Fibroblast of lung (primary cell): ENCODE data around the gene VSIR. TPM values are rescaled to one million over a fixed set of nuclear protein-coding genes. Genes with fewer than 3 reads are reported as not detected.

ENCODE experiments used
- DNase-seq, 2 donors: peaks; one replicate each; pipeline versions ENCODE4 v3.0.0 to v3.0.0-alpha.2; 2010; ENCODE audit warnings: low read depth in 2 of 2
- H2AFZ ChIP-seq: 2 replicates; pipeline ENCODE4 v1.5.1; 2012; ENCODE audit warnings: low read length, control low read depth, inconsistent platforms
- H3K27ac ChIP-seq: 2 replicates; pipeline ENCODE4 v1.5.1; 2011; ENCODE audit warnings: low read length, control low read depth; ENCODE audit not compliant: insufficient read depth
- H3K27me3 ChIP-seq: 2 replicates; pipeline ENCODE4 v1.5.1; 2011; ENCODE audit warnings: mild to moderate bottlenecking, low read length; ENCODE audit not compliant: control insufficient read depth, insufficient read depth
- H3K36me3 ChIP-seq: 2 replicates; pipeline ENCODE4 v1.5.1; 2011; ENCODE audit warnings: low read length; ENCODE audit not compliant: control insufficient read depth, insufficient read depth
- H3K4me1 ChIP-seq: 2 replicates; pipeline ENCODE4 v1.5.1; 2011; ENCODE audit warnings: low read length; ENCODE audit not compliant: control insufficient read depth, insufficient read depth; ENCODE audit errors: extremely low read depth
- H3K4me2 ChIP-seq: 2 replicates; pipeline ENCODE4 v1.5.1; 2011; ENCODE audit warnings: low read length, control low read depth; ENCODE audit not compliant: insufficient read depth; ENCODE audit errors: extremely low read depth
- H3K4me3 ChIP-seq, 4 experiments: fragments of 200-600 bp in 1 of 4; sonication (generic) in 1 of 4; replicated peaks in 1 of 4; 2 replicates each; pipeline ENCODE4 v1.5.1; 2011 to 2016; ENCODE audit warnings: low read length in 4 of 4, low read depth in 3 of 4, mild to moderate bottlenecking in 3 of 4, control low read depth in 2 of 4, inconsistent platforms in 1 of 4, mixed read lengths in 1 of 4; ENCODE audit not compliant: insufficient read depth in 1 of 4; ENCODE audit errors: control extremely low read depth in 1 of 4
- H3K79me2 ChIP-seq: 2 replicates; pipeline ENCODE4 v1.5.1; 2012; ENCODE audit warnings: mild to moderate bottlenecking, low read length, inconsistent platforms; ENCODE audit not compliant: control insufficient read depth, insufficient read depth
- H3K9ac ChIP-seq: 2 replicates; pipeline ENCODE4 v1.5.1; 2011; ENCODE audit warnings: mild to moderate bottlenecking, low read length, control low read depth; ENCODE audit not compliant: insufficient read depth
- H3K9me3 ChIP-seq: 2 replicates; pipeline ENCODE4 v1.5.1; 2012; ENCODE audit warnings: low read depth, low read length; ENCODE audit not compliant: control insufficient read depth, insufficient read depth
- H4K20me1 ChIP-seq: 2 replicates; pipeline ENCODE4 v1.5.1; 2011; ENCODE audit warnings: low read length; ENCODE audit not compliant: control insufficient read depth, insufficient read depth; ENCODE audit errors: extremely low read depth
- EZH2 ChIP-seq: IDR thresholded peaks from 2 replicates; pipeline ENCODE4 v1.5.1; 2012; ENCODE audit warnings: low read length, control low read depth, mild to moderate bottlenecking; ENCODE audit errors: missing control alignments
- polyA plus RNA-seq, 2 donors: library from polyadenylated mRNA; depleted of rRNA in 1 of 2; stranded (reverse) in 1 of 2; unstranded in 1 of 2; fragments of >200 nt; gene quantifications; 2 replicates each; pipeline ENCODE4 v1.2.1, GENCODE V29; 2011 to 2012; ENCODE audit warnings: missing spikeins in 1 of 2
- total RNA-seq: library from RNA; depleted of rRNA; stranded (reverse); fragments of >200 nt; gene quantifications from 2 replicates; pipeline ENCODE4 v1.2.1, GENCODE V29; 2014
- TF ChIP-seq, protein P1 (sequence below), 2 donors: IDR thresholded peaks in 1 of 2; conservative IDR thresholded peaks in 1 of 2; 1 replicate in 1 of 2; 2 replicates in 1 of 2; pipeline ENCODE4 v1.5.1; 2011 to 2012; ENCODE audit warnings: low read length in 2 of 2, control low read depth in 1 of 2, inconsistent platforms in 1 of 2, low read depth in 1 of 2, mild to moderate bottlenecking in 1 of 2

Gene VSIR
- total and polyA plus RNA-seq, 2 donors (not counting 1 experiment from before 2014, with no cell fraction given): 39.9 to 44.1 TPM

DNA sequence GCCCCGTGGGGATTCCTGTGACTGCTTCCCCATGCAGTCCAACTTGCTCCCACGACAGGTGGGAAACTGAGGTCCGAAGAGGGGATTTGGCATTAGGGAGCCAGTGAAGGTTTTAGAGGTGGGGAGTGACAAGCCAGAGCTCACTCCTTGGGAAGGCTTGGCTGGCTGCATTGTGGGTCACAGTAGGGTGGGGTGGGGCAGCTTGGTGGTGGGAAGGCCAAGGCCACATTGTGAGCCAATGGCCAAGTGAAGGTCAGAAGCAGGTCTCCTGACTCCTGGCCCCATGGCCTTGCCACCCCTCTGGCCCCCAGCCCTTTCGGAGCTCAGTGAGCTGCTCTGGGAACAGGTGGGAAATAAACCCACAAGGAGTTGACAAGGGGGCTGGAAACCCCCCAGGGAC is 56.3 kb downstream of the VSIR start:
- no peak overlapping the region for H3K4me3 ChIP-seq
- H3K9ac ChIP-seq: no peak overlapping the region
- no peaks in the 10 kb centered on the region for H3K36me3 ChIP-seq
- no peak overlapping the region for H3K4me2 ChIP-seq
- no peaks in the 10 kb centered on the region for H3K9me3 ChIP-seq
- no peaks in the 10 kb centered on the region for H3K79me2 ChIP-seq
- H3K27ac ChIP-seq: no peak overlapping the region
- TF ChIP-seq EZH2: no peak
- TF ChIP-seq, protein P1, sequence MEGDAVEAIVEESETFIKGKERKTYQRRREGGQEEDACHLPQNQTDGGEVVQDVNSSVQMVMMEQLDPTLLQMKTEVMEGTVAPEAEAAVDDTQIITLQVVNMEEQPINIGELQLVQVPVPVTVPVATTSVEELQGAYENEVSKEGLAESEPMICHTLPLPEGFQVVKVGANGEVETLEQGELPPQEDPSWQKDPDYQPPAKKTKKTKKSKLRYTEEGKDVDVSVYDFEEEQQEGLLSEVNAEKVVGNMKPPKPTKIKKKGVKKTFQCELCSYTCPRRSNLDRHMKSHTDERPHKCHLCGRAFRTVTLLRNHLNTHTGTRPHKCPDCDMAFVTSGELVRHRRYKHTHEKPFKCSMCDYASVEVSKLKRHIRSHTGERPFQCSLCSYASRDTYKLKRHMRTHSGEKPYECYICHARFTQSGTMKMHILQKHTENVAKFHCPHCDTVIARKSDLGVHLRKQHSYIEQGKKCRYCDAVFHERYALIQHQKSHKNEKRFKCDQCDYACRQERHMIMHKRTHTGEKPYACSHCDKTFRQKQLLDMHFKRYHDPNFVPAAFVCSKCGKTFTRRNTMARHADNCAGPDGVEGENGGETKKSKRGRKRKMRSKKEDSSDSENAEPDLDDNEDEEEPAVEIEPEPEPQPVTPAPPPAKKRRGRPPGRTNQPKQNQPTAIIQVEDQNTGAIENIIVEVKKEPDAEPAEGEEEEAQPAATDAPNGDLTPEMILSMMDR (conservative IDR thresholded peaks at IDR 0.05 in 1 of 2, IDR thresholded peaks at IDR 0.05 in 1 of 2; ENCODE audit: low read depth in 1 of 2, low read length in 2 of 2): no peak
- DNase-seq: no peak
- H3K27me3 ChIP-seq: peaks cover 3% of the 10 kb centered on the region
- H3K4me1 ChIP-seq: peaks cover 16% of the 10 kb centered on the region
- H4K20me1 ChIP-seq: no peaks in the 10 kb centered on the region
- no peak overlapping the region for H2AFZ ChIP-seq

DNA sequence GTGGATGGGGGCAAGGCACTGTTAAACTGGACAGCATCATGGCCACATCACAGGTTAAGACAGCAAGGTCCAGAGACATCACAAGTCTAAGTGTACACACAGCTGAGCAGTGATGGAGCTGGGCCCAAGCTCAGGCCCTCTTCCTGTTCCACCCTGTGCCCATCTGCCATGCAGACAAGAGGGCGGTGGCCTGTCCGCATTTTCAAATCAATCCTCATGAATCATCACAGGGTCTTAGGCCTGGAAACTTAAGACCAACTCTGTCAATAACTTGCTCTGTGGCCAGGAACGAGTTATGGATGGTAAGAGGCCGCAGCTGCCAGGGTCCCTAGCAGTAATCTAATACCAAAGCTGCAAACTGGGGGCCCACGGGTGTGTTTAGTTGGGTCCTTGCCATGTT is 56.9 kb downstream of the VSIR start:
- Histone ChIP-seq H3K9ac (no peak overlapping the region), H3K36me3 (no peaks in the 10 kb centered on the region), H3K27ac (no peak overlapping the region), H3K4me2 (no peak overlapping the region), H3K4me3 (no peak overlapping the region), H3K79me2 (no peaks in the 10 kb centered on the region), H3K27me3 (peaks cover 3% of the 10 kb centered on the region), H2AFZ (no peak overlapping the region), H4K20me1 (no peaks in the 10 kb centered on the region), H3K9me3 (no peaks in the 10 kb centered on the region), H3K4me1 (peaks cover 16% of the 10 kb centered on the region)
- no peak for DNase-seq
- no peak for TF ChIP-seq EZH2
- TF ChIP-seq, protein P1 (conservative IDR thresholded peaks at IDR 0.05 in 1 of 2, IDR thresholded peaks at IDR 0.05 in 1 of 2; ENCODE audit: low read depth in 1 of 2, low read length in 2 of 2): no peak

DNA sequence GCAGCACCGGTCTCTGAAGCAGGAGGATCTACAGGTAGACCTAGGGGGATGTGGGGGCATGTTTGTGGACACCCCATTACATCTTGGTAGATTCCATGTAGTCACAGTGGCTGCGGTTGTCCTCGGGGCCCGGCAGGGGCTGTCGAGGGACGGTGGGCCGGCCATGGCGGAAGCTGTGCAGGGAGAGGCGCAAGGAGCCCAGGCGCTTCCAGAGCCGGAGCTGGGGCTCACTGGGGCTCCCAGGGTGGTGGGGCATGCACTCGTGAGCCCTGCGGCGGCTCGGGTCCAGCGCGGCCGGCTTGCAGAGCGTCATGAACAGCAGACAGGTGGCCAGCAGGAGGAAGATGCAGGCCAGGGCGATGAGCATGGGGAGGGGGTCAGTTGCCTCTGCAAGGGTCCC is 57.5 kb downstream of the VSIR start:
- no peaks in the 10 kb centered on the region for H3K36me3 ChIP-seq
- DNase-seq: no peak
- H4K20me1 ChIP-seq: no peaks in the 10 kb centered on the region
- H3K79me2 ChIP-seq: no peaks in the 10 kb centered on the region
- no peak overlapping the region for H2AFZ ChIP-seq
- TF ChIP-seq, protein P1 (conservative IDR thresholded peaks at IDR 0.05 in 1 of 2, IDR thresholded peaks at IDR 0.05 in 1 of 2; ENCODE audit: low read depth in 1 of 2, low read length in 2 of 2): no peak
- no peak for TF ChIP-seq EZH2
- peaks cover 16% of the 10 kb centered on the region for H3K4me1 ChIP-seq
- H3K27me3 ChIP-seq: peaks cover 3% of the 10 kb centered on the region
- H3K4me2 ChIP-seq: no peak overlapping the region
- no peak overlapping the region for H3K4me3 ChIP-seq
- H3K9ac ChIP-seq: no peak overlapping the region
- H3K27ac ChIP-seq: no peak overlapping the region
- H3K9me3 ChIP-seq: no peaks in the 10 kb centered on the region
